Myometrial cell (primary cell): Measurements from ENCODE around the gene UNC119B. TPM values are rescaled to one million over a fixed set of nuclear protein-coding genes. Genes with fewer than 3 reads are reported as not detected.

Experiments used
- total RNA-seq: library from RNA; depleted of rRNA; stranded (reverse); fragments of >200 nt; gene quantifications from 2 replicates; pipeline ENCODE4 v1.2.3, GENCODE V29; 2015

UNC119B gene
- total RNA-seq, result 23.9 TPM in 2 replicates

DNA sequence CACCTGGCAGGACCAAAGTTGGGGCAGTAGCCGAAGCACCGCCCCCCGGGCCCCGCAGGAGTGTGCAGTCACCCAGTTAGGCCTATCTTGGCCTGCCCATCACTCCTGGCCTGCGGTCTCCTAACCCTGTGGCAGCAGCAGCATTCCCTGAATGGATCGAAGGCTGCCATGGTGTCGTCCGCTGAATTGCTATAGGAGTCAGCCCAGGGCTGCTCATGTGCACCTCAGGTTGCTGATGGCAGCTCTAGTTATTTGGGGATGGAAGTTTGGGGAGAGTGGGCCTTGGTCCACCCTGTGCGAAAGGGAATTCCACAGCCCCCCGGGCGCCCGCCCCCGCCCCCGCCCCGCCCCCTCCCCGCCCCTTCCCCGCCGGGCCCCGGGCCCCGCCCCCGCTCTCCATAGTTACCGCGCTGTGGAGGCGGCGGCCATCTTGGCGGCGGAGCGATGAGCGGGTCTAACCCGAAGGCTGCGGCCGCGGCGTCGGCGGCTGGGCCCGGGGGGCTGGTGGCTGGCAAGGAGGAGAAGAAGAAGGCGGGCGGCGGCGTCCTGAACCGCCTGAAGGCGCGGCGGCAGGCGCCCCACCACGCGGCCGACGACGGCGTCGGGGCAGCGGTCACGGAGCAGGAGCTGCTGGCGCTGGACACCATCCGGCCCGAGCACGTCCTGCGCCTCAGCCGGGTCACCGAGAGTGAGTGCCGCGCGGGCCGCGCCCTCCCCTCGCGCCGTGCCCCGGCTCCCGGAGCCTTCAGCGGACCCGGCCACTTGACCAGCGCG lies at the start of gene UNC119B:
Gene UNC119B (plus strand): TSS at position 428 of the 774 bp plus-strand sequence. CDS start 17 bp downstream, at position 445.

GRCh38 chr12:120686690-120687577 lies 23.3 kb upstream of the UNC119B start, which contains the start of gene MLEC:
Gene MLEC (plus strand): TSS chr12:120687149. CDS start chr12:120687297, 148 bp downstream.

GRCh38 chr12:120725659-120726509 lies 15.6 kb downstream of the UNC119B start, which contains the start of gene ACADS:
Gene ACADS (plus strand): TSS chr12:120725826. CDS start chr12:120725886, 60 bp downstream.

Other genes with a start within 250 kb of the UNC119B start
- gene SRSF9, start 240.7 kb upstream of the UNC119B start, total RNA-seq, result 98.9 and 117 TPM in 2 replicates
- 290 and 327 TPM in 2 replicates for gene DYNLL1, start 214.3 kb upstream of the UNC119B start, total RNA-seq
- gene COQ5, start 181.3 kb upstream of the UNC119B start, total RNA-seq, result 25.4 and 33.5 TPM in 2 replicates
- gene RNF10, start 176.1 kb upstream of the UNC119B start, total RNA-seq, result 84.4 and 139 TPM in 2 replicates
- 53.9 and 62.6 TPM in 2 replicates for gene POP5, start 129.1 kb upstream of the UNC119B start, total RNA-seq
- gene CABP1, start 69.8 kb upstream of the UNC119B start, total RNA-seq, result not detected in 2 replicates
- gene MLEC, start 23.3 kb upstream of the UNC119B start, total RNA-seq, result 131 and 144 TPM in 2 replicates
- gene ACADS, start 15.4 kb downstream of the UNC119B start, total RNA-seq, result 14.5 and 15.3 TPM in 2 replicates
- 9.2 and 17.4 TPM in 2 replicates for gene SPPL3, start 193.9 kb downstream of the UNC119B start, total RNA-seq